Gastrocnemius medialis (tissue), 4 donors: Measurements from ENCODE around the gene MED17.

Experiments used
- POLR2A ChIP-seq, 2 donors: fragments of 450-650 bp; IDR thresholded peaks; one replicate each; pipeline ENCODE4 v1.6.1; 2017; ENCODE audit warnings: antibody characterized with exemption in 2 of 2, mild to moderate bottlenecking in 2 of 2, moderate library complexity in 2 of 2
- TF ChIP-seq, protein P1 (sequence below), 5 experiments: fragments of 450-650 bp in 3 of 5; fragments of 200-600 bp in 2 of 5; sonication (generic) in 2 of 5; IDR thresholded peaks in 4 of 5; conservative IDR thresholded peaks in 1 of 5; 1 replicate in 4 of 5; 2 replicates in 1 of 5; pipeline ENCODE4 v1.5.1; 2016 to 2019; ENCODE audit warnings: antibody characterized with exemption in 5 of 5, mild to moderate bottlenecking in 3 of 5, moderate library complexity in 3 of 5

- no peak for TF ChIP-seq POLR2A (IDR thresholded peaks at IDR 0.05)
- TF ChIP-seq, protein P1, sequence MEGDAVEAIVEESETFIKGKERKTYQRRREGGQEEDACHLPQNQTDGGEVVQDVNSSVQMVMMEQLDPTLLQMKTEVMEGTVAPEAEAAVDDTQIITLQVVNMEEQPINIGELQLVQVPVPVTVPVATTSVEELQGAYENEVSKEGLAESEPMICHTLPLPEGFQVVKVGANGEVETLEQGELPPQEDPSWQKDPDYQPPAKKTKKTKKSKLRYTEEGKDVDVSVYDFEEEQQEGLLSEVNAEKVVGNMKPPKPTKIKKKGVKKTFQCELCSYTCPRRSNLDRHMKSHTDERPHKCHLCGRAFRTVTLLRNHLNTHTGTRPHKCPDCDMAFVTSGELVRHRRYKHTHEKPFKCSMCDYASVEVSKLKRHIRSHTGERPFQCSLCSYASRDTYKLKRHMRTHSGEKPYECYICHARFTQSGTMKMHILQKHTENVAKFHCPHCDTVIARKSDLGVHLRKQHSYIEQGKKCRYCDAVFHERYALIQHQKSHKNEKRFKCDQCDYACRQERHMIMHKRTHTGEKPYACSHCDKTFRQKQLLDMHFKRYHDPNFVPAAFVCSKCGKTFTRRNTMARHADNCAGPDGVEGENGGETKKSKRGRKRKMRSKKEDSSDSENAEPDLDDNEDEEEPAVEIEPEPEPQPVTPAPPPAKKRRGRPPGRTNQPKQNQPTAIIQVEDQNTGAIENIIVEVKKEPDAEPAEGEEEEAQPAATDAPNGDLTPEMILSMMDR (IDR thresholded peaks at IDR 0.05 in 4 of 5, conservative IDR thresholded peaks at IDR 0.05 in 1 of 5) = no peak
These were observed 54.9 kb downstream of the MED17 start for GRCh38 chr11:93838967-93839366.
